Activated B cell treated with CpG ODN at 0.5 μM for 24 hours (primary cell): Measurements from ENCODE around the gene GSTA1. TPM values are rescaled to one million over a fixed set of nuclear protein-coding genes. Genes with fewer than 3 reads are reported as not detected.
"Not testable (repeated sequence)": the region's sequence is repeated elsewhere in the genome, so short reads cannot be mapped to it uniquely, and the experiment has no call there.

Experiments used
- ATAC-seq: fragments of 200-7000 bp; cut with Tn5 transposase; one replicate; pipeline ENCODE4 v1.10.0; 2021; ENCODE audit warnings: low read depth, mild to moderate bottlenecking, moderate library complexity
- CTCF ChIA-PET: fragments of 350-600 bp; sonication (Branson Sonifier 250); formaldehyde crosslinking; loops from one replicate; lab custom pipeline; 2021; ENCODE audit warnings: antibody characterized with exemption; lab: Charles Lee
- POLR2A ChIA-PET: fragments of 350-600 bp; sonication (Branson Sonifier 250); formaldehyde crosslinking; loops from one replicate; lab custom pipeline; 2021; ENCODE audit warnings: antibody characterized with exemption; lab: Charles Lee
- DNase-seq: peaks from one replicate; pipeline ENCODE4 v3.0.0; 2022
- H3K27ac Mint-ChIP-seq: one replicate; pipeline ENCODE4 v1.8.0; 2020; ENCODE audit warnings: mixed read lengths
- H3K27me3 Mint-ChIP-seq: one replicate; pipeline ENCODE4 v1.8.0; 2021; ENCODE audit warnings: mixed read lengths
- H3K36me3 Mint-ChIP-seq: one replicate; pipeline ENCODE4 v1.8.0; 2021; ENCODE audit warnings: low read depth, mixed read lengths
- H3K4me1 Mint-ChIP-seq: one replicate; pipeline ENCODE4 v1.8.0; 2021; ENCODE audit warnings: mixed read lengths
- H3K4me3 Mint-ChIP-seq: one replicate; pipeline ENCODE4 v1.8.0; 2020; ENCODE audit warnings: mild to moderate bottlenecking, mixed read lengths
- H3K9me3 Mint-ChIP-seq: one replicate; pipeline ENCODE4 v1.8.0; 2020; ENCODE audit warnings: mixed read lengths
- intact Hi-C: fragments of 100-400 bp; cut with micrococcal nuclease; formaldehyde crosslinking; loops from one replicate; pipeline ENCODE4 v1.15.1; 2024
- total RNA-seq: library from RNA; stranded (reverse); gene quantifications from 2 replicates; pipeline ENCODE4 v1.2.3, GENCODE V29; 2022
- TF ChIP-seq, protein P1 (sequence below): fragments of 200-600 bp; IDR thresholded peaks from one replicate; pipeline ENCODE4 v1.8.0; 2022; ENCODE audit warnings: antibody characterized with exemption, mild to moderate bottlenecking

GSTA1 gene
- total RNA-seq, 1 donor from 2014 or later = not detected

DNA sequence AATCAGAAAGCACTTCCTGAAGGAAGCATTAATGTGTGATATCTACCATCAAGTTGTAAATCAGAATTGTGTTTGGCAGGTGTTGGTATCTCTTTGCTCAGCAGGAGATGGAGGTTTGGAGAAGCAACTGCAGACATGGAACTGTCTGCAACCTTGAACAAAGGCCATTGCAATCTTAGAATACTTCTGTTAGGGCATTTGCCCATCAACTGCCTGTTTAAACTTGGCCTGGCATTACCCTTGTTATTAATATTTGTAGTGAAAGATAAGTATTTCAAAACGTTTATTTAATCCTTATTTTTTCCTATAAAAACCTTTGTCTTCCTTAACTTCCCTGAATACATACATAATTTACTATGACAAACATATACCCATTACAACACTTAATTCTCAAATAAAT, 22.9 kb upstream of the GSTA1 start:
- Mint-ChIP-seq H3K9me3 (peaks cover 6% of the 10 kb centered on the region), H3K4me1 (no peaks in the 10 kb centered on the region)

DNA sequence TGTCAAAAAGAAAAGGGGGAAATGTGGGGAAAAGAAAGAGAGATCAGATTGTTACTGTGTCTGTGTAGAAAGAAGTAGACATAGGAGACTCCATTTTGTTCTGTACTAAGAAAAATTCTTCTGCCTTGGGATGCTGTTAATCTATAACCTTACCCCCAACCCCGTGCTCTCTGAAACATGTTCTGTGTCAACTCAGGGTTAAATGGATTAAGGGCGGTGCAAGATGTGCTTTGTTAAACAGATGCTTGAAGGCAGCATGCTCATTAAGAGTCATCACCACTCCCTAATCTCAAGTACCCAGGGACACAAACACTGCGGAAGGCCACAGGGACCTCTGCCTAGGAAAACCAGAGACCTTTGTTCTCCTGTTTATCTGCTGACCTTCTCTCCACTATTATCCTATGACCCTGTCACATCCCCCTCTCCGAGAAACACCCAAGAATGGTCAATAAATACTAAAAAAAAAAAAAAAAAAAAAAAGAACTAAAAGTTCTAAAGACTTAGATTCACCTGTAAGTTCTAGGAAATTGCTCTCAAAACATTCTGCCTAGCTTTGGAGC, 22.4 kb upstream of the GSTA1 start:
- intact Hi-C loops = not testable (repeated sequence)

More for the DNA sequence above, 22.9 kb upstream of the GSTA1 start:
- ChIA-PET CTCF (no interaction called here), POLR2A (no interaction called here)
- ATAC-seq = no peak
- Mint-ChIP-seq H3K4me3 (no peak overlapping the region), H3K36me3 (no peaks in the 10 kb centered on the region), H3K27ac (no peak overlapping the region), H3K27me3 (peaks cover 7% of the 10 kb centered on the region)
- DNase-seq = no peak
- intact Hi-C loops = no loop called here
- TF ChIP-seq, protein P1, sequence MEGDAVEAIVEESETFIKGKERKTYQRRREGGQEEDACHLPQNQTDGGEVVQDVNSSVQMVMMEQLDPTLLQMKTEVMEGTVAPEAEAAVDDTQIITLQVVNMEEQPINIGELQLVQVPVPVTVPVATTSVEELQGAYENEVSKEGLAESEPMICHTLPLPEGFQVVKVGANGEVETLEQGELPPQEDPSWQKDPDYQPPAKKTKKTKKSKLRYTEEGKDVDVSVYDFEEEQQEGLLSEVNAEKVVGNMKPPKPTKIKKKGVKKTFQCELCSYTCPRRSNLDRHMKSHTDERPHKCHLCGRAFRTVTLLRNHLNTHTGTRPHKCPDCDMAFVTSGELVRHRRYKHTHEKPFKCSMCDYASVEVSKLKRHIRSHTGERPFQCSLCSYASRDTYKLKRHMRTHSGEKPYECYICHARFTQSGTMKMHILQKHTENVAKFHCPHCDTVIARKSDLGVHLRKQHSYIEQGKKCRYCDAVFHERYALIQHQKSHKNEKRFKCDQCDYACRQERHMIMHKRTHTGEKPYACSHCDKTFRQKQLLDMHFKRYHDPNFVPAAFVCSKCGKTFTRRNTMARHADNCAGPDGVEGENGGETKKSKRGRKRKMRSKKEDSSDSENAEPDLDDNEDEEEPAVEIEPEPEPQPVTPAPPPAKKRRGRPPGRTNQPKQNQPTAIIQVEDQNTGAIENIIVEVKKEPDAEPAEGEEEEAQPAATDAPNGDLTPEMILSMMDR = no peak

DNA sequence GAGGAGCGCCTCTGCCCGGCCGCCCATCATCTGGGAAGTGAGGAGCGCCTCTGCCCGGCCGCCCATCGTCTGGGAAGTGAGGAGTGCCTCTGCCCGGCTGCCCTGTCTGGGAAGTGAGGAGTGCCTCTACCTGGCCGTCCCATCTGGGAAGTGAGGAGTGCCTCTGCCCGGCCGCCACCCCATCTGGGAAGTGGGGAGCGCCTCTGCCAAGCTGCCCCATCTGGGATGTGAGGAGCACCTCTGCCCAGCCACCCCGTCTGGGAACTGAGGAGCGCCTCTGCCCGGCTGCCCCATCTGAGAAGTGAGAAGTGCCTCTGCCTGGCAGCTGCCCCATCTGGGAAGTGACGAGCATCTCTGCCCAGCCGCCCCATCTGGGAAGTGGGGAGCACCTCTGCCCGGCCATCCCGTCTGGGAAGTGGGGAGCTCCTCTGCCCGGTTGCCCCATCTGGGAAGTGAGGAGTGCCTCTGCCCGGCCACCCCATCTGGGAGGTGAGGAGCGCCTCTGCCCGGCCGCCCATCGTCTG, 21.7 kb upstream of the GSTA1 start:
- DNase-seq, H3K9me3 Mint-ChIP-seq, ATAC-seq, POLR2A ChIA-PET, H3K27me3 Mint-ChIP-seq, CTCF ChIA-PET, H3K4me3 Mint-ChIP-seq, H3K36me3 Mint-ChIP-seq, H3K27ac Mint-ChIP-seq, intact Hi-C loops, H3K4me1 Mint-ChIP-seq: not testable (repeated sequence)

More for the DNA sequence above, 22.4 kb upstream of the GSTA1 start:
- H3K4me3 Mint-ChIP-seq, H3K36me3 Mint-ChIP-seq, POLR2A ChIA-PET, CTCF ChIA-PET, H3K4me1 Mint-ChIP-seq, H3K9me3 Mint-ChIP-seq, H3K27ac Mint-ChIP-seq, H3K27me3 Mint-ChIP-seq, ATAC-seq, DNase-seq: not testable (repeated sequence)

DNA sequence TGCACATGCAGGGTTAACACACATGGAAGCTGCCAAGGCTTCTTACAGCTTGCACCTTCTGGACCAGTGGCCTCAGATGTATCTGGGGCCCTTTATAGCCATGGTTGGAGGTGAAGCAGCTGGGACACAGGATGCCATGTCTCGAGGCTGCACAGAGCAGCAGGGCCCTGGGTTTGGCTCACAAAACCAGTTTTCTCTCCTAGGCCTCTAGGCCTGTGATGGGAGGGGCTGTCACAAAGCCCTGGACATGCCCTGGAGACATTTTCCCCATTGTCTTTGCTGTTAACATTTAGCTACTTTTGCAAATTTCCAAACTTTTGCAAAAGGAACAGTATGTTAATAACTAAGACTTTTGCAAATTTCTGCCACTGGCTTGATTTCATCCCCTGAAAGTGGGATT, 18.2 kb upstream of the GSTA1 start:
- TF ChIP-seq, protein P1 = no peak
- intact Hi-C loops = no loop called here
- Mint-ChIP-seq H3K4me1 (no peaks in the 10 kb centered on the region), H3K9me3 (peaks cover 8% of the 10 kb centered on the region), H3K36me3 (no peaks in the 10 kb centered on the region), H3K27me3 (peaks cover 4% of the 10 kb centered on the region), H3K27ac (no peak overlapping the region), H3K4me3 (no peak overlapping the region)
- ATAC-seq (no peak), DNase-seq (no peak)
- CTCF ChIA-PET = no interaction called here
- POLR2A ChIA-PET = no interaction called here

DNA sequence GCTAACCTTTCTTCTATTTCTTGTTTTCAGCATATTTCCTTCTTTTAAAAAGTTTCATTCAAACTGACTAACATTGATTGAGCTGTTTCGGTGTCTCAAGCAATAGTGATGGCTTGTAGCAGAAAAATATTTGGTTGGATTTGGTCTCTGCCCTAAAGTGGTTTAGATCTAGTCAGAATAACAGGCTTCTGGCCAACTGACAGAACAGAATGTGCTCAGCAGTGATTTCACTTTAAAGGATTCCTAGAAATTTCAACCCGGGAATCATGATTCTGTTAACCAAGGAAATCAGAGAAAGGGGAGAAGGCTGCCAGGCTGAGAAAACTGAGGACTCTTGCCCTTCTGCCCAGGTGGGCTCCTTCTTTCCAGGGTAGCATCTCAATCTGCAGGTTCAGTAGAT, 16.6 kb upstream of the GSTA1 start:
- DNase-seq = no peak
- ChIA-PET POLR2A (no interaction called here), CTCF (no interaction called here)
- no peak overlapping the region for H3K27ac Mint-ChIP-seq
- H3K4me1 Mint-ChIP-seq = no peaks in the 10 kb centered on the region
- no peak for ATAC-seq
- intact Hi-C loops = no loop called here
- H3K9me3 Mint-ChIP-seq = peaks cover 8% of the 10 kb centered on the region
- TF ChIP-seq, protein P1 = no peak
- H3K36me3 Mint-ChIP-seq = no peaks in the 10 kb centered on the region
- H3K27me3 Mint-ChIP-seq = peaks cover 4% of the 10 kb centered on the region
- H3K4me3 Mint-ChIP-seq = no peak overlapping the region

DNA sequence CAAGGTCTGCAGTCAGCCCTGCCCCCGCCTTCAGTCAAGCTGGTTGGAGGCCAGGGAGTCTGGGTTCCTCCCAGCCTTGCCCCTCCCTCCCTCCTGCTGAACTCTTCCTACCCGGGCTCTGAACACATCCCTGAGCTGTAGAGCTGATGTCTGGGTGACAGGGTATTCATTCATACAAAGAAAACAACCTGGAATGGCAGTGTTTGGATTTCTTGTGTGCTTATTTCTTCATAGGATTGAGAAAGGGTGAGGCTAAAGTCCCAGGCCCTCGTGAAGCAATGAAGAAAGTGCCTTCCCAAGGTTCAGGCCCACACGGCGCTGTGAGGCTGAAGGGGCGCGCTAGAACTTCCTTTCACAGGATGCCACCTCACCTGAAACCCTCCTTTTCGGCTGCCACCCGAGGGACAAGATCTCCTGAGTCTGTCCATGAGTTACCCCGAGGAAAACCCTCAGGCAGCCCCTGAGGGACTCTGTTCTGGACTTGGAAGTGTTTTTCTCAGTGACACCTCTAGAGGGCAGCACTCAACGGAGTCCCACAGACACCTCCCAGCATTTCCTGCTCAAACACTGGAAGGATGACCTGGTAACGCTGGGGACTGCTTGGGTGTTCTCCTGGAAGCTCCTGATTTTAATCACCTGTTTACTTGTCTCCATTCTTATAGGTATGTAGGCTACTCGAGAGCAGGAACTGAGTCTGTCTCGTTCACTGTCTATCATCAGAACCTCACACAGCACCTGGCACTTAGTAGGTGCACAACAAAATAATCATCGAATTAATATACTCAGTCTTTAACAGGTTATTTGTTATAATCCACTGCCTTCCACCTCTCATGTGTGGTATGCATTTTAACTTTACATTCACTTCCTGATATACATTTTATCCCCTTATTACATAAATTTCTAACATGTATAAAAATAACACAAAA, 11.8 kb upstream of the GSTA1 start:
- H3K4me1 Mint-ChIP-seq = no peaks in the 10 kb centered on the region
- DNase-seq (peak; percentile 20), ATAC-seq (peak; percentile 67)
- no peak overlapping the region for H3K4me3 Mint-ChIP-seq
- ChIA-PET CTCF (no interaction called here), POLR2A (no interaction called here)
- TF ChIP-seq, protein P1 = no peak
- intact Hi-C loops = no loop called here
- no peaks in the 10 kb centered on the region for H3K36me3 Mint-ChIP-seq
- no peaks in the 10 kb centered on the region for H3K9me3 Mint-ChIP-seq
- H3K27me3 Mint-ChIP-seq = peaks cover 10% of the 10 kb centered on the region
- no peak overlapping the region for H3K27ac Mint-ChIP-seq

DNA sequence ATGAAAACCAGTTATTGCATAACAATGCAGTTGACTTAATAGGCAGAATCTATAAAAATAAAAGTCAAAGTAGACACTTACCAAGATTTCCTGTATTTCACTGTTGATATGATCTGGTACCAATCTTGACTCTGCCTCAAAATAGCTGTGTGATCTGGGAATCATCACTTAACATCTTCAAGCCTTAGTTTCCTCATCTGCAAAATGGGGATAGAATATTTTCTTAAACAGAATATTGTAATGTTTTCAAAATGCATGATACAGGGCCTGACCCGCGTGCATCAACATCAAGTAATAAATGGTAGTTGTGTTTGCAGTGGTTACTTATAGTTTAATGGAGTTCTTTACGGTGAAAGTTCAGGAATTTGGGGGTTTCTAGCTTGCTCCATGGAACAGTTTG, 10.9 kb upstream of the GSTA1 start:
- H3K36me3 Mint-ChIP-seq, H3K4me3 Mint-ChIP-seq, H3K27ac Mint-ChIP-seq, H3K4me1 Mint-ChIP-seq, POLR2A ChIA-PET, H3K9me3 Mint-ChIP-seq, H3K27me3 Mint-ChIP-seq, DNase-seq, CTCF ChIA-PET, intact Hi-C loops, ATAC-seq: not testable (repeated sequence)

DNA sequence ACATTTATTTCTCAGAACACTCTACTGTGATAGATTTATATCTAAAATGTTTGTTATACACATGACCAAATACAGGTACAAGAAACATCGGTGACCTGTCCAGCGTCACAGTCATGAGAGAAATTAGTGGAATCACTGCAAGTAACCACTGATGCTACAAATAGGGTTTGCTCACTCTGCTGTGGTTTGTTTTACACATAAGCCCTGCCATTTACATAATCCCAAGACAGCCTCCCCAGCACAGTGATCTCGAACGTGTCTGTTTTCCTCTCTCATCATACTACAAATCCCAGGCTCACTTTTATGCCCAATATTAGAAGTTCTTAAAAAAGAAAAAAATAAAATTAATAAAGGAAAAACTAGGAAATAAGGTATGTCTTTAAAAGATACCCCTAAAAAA, 6.2 kb upstream of the GSTA1 start:
- H3K4me3 Mint-ChIP-seq, H3K36me3 Mint-ChIP-seq, intact Hi-C loops, H3K9me3 Mint-ChIP-seq, POLR2A ChIA-PET, CTCF ChIA-PET, H3K4me1 Mint-ChIP-seq, ATAC-seq, DNase-seq, H3K27ac Mint-ChIP-seq: not testable (repeated sequence)
- peaks cover 15% of the 10 kb centered on the region for H3K27me3 Mint-ChIP-seq
